SKM-1 treated with dmso at 0.1 percent for 144 hours (cell line): ENCODE data around the gene GLB1L.
"Not testable (repeated sequence)": the region's sequence is repeated elsewhere in the genome, so short reads cannot be mapped to it uniquely, and the experiment has no call there.

ENCODE experiments used
- DNase-seq: peaks from one replicate; lab custom pipeline; 2025; ENCODE audit not compliant: unreplicated experiment; lab: John Stamatoyannopoulos, UW

GLB1L gene

DNA sequence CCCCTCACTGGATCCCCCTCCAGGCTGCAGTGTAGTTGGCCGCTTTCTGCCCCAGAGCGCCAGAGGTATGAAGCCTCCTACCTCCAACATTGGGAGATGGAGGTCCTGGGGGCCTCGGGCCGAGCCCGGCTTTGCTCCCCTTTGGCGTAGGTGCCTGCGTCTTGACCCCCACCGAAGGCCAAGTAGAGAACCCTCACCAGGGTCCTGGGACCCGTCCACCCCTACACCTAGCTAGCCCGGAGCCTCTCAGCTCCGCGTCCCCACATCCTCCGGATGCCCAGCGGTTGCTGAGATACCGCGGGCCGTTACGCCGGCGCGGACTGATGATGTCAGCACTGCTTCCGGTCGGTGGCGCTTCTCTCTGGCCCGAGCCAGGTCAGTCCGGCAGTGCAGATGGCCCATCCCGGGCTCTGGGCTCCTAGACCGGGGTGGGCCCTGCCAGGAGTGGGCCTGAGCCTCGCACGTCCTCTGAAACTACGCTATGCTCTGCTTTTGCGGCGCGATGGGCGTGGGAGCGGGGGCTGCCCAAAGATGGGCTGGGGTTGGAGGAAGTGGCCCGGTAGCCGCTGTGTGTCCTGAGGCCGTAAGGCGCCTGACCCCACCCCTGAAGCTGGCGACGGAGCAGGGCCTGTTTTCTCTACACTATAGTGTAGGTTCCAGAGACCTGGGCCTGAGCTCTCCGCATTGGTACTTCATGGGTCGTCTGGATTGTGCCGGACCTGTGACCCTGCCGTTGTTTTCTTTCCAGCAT, at the start of gene GLB1L, which contains the start of gene STK16:
TSS of gene GLB1L (minus strand) at position 297 of the 751 bp plus-strand sequence. CDS start 1,871 bp downstream, outside the sequence.
TSS of gene STK16 (plus strand) at position 332 of the 751 bp plus-strand sequence. CDS start 521 bp downstream, outside the sequence.
- peak; percentile 77 for DNase-seq

DNA sequence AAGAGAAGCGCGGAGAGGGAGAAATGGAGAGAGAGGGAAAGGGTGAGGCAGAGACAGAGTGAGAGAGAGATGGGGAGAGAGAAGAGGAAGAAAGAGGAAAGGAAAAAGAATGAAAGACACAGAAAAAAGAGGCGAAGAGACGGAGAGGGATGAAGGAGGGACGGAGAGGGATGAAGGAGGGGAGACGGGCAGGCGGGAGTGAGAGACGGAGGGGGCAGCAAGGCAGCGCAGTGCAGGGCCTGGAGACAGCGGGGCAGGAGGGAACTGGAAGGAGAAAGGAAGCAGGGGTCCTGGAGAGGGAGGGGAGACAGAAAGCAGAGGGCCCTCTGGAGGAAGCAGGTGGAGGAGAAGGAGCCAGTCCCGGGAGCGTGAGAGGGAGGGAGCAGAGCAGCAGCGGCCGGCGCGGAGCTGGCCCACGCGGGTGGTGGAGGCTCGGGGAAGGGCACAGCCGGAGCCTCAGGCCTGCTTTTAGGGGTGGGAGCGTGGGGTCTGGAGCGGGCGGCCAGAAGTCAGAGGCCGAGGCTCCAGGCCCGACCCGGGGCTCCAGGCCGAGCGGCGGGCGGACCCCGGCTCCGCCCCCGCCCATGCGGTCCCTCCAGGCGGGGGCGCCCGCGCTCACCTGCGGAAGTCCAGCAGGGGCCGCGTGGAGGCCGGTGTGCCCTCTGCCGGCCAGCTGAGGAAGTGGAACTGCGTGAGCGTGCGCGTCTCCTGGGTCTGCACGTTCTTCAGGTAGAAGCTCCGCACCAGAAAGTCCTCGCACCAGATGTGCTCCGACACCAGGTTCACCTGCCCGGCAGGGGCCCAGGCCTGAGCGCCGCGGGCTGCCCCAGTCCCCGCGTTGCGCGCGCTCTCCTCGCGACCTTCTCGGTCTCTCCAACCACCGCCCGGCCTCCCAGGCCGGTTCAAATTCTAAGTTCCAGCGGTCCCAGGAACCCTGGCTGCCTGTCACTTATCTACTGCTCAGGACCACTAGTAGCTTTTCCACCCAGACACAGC, 49.4 kb upstream of the GLB1L start:
- DNase-seq: peak; percentile 69

DNA sequence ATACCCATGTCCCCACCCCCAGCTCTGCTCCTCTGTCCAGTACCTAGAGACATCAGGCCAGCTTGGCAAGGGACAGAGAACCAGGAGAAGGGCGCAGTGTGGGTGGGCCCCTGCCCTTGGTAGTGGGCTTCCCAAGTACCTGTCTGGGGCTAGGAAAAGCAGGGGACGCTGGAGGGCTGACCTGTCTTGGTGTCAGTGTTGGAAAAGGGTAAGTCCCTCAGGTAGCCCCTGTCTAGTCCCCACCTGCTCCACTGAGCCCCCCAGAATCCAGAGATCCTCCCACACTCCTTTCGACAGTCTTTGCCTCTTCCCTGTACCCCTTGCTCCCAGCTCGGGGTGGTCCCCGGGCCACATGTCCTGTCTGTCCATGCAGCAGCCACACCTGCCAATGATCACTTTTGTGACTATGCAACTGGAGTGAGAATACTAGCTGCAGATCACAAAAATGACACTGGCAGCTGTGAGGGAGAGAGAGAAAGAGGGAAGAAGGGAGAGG, 48.5 kb upstream of the GLB1L start:
- DNase-seq: no peak

DNA sequence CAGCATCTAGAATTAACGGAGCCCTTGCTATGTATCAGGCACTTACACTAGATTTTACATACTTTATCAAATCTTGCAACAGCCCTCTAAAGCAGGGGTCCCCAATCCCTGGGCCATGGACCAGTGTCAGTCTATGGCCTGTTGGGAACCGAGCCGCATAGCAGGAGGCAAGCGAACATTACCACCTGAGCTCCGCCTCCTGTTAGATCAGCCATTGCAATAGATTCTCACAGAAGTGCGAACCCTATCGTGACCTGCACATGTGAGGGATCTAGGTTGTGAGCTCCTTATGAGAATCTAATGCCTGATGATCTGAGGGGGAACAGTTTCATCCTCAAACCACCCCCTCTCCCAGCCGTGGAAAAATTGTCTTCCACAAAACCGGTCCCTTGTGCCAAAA, 47.4 kb upstream of the GLB1L start:
- no peak for DNase-seq

DNA sequence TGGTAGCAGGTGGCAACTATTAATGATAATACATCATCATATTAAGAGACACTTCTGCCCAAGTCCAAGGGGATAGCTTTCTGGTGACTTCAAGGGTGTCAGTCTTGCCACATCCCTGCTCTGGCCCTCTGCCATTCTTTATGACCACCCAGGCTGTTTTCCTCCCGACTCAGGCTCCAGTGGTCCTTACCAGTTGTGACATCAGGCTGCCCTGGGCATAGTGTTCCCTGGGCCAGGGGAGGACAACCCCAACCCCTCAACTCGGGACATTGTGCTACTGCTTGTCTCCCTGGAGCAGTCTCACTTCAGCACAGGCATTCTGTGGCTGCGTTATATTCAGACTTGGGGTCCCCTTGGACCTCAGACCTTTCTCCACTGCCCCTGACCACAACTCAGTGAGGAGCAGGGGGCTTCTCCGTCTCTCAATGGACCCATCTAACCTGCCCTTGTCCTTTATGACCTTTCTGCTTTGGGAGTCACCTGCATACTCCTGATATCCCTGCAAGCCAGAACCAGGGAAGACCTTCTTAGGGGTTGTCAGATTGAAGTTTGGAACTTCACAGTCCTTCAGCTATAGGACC, 46.8 kb upstream of the GLB1L start:
- no peak for DNase-seq

DNA sequence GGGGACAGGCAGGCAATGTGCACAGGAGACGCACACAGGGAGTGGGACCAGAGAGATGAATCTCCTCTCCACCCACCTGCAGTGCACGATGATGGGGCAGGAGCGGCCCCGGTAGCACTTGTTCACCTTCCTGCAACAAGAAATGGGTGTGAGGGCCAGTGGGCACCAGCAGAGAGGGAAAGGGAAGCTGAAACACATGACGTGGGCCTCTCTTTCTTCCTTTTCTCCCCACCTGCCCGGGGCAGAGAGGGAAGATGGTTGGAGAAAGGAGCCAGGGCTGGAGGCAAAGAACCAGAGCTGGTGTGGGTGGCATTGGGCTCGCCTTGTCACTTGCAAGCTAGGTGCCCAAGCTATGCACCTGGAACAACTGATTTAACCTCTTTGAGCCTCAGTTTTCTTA, 46.1 kb upstream of the GLB1L start:
- no peak for DNase-seq

DNA sequence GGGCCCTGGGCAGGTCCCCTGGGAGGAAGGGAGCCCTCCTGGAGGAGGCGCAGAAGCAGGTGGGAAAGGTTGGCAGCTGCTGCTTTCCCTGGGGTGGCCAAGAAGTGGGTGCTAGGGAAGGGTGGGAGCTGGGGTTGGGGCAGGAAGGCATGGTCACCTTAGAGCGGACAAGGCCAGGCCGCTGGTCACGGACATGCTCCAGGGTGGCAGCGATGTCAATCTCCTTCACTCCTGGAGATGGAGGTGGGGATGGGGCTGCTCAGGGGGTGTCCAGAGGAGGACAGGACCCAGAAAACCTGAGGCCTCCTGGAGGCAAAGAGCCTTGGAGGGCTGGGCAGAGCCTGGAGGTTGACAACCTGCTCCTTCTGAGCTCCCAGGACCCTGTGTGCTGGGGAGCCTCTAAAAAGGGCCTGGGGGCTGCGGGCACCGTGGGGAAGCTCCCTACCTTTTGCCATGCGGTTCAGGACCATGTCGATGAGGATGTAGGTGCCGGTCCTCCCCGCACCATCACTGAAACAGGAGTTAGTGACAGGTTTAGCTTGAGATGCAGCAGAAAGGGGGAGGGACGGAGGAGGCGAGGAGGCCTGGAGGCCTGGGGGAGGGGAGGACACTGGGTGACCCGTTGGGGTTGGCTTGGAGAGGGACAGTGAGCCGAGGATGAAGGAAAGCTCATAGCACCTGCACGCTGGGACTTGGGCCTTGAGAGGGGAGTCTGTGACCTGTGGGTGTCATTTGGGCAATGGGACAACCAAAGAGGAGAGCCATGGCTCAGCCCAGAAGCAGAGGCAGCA, 45.3 kb upstream of the GLB1L start:
- no peak for DNase-seq

DNA sequence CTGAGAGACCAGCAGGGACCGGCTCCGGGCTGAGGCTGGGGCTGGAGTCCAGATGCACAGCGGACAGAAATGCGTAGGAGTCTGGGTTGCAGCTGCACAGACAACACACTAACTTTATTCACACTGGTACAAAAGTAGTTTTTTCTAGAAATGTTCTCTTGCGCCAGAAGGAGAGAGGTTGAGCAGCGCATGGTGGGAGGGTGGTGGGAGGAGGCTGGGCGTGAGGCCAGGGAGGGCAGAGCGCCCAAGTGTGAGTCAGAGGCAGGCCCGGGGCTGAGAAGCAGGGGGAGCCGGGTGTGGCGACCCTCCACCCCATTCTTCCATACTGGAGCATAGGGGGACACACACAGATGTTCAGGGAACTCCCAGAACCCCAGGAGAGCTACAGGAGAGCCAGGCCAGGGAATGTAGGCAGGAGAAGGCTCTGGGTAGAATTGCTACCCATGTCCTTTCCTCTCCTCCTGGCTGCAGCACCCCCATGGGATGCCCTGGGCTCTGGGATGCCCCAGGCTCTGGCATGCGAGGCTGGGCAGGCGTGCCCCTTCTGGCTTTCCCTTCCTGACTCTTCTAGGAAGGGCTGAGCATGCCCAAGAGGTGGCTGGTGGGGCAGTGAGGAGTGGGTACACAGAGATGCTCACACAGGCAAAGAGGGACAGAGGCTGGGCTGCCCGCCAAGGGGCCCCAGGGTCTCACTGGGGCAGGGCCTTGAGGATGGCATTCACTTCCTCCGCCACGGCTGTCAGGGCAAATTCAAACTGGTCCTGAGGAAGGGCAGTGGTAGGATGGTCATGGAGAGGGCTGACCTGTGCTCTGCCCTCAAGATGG, 44.5 kb upstream of the GLB1L start:
- DNase-seq: no peak

DNA sequence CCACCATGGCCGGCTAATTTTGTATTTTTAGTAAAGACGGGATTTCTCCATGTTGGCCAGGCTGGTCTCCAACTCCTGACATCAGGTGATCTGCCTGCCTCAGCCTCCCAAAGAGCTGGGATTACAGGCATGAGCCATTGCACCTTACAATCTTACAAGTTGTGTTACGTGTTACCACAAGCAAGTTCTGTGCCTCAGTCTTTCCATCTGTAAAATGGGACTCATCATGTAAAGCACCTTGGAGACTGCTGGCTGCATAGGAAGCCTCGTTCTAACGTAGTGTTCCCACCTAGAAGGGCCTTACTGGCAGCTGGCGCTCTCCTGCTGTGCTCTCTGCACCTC, 43.9 kb upstream of the GLB1L start:
- no peak for DNase-seq

DNA sequence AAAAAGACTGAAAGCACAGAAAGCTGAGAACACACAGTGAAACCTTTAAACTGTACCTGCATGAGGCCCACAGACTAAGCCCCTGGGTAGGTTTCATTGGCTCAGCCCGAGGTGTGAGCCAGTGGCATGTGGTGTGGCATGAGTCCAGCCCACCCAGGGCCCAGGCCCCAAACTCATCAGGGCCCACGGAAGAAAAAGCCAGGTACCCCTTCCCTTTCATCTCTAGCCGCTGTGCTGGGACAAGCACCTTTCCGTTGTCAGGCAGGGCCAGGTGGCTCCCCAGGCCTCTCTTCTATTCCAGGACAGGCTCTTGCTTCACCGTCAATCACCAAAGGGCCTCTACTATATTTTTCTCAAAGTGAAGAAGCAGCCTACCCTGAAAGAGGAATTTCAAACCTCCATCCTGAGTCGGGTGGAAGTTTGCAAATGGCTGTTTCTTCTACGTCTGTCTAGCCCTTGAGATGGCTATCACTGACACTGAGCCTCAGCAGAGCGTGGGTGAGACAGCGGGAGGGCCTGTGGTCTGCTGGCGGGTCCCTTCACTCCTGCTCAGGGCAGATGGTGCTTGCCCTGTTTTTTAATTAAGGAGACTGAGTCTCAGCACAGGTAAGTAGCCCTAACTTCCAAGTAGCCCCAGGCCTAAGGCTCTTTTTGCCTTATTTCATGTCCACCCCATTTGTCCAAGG, 42.5 kb upstream of the GLB1L start:
- DNase-seq: no peak

DNA sequence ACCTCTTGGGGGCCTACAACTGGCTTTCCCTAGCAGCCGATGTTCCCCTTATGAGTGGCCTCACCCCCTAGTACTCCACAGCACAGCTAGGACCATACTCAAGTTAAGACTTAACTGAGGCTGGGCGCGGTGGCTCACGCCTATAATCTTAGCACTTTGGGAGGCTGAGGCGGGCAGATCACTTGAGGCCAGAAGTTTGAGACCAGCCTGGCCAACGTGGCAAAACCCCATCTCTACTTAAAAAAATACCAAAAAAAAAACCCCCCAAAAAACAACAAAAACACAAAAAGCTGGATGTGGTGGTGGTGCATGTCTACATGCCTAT, 41.8 kb upstream of the GLB1L start:
- DNase-seq: not testable (repeated sequence)

DNA sequence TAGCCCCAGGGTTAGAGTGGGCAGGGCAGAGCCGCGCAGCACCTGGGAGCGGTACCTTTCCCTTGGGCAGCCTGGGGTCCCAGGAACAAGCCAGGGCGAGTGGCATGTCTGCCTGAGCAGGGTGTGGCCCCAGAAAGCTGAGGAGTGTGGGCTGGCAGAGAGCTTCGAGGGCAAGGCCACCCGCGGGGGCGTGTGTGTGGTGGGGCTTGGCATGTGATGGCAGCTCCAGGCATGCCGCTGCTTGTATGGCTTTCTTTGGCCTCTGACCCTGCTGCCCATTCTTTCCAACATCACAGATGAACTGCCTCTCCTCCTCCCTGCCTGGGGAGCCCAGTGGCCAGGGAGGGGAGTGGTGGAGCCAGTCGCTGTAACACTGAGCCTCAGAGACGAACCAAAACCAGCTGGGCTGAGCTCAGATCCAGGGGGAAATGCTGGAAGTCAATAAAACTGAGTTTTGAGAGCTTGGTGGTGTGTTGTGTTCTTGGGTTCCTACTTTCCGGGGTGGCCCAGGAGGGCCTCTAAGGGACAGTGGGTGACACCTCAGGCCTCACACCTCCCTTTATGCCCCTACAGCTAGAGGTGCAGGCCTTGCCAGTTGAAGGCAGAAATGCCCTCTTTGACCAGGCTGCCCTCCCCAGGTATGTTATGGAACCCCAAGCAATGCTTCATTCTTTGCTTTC, 41.3 kb upstream of the GLB1L start:
- no peak for DNase-seq

DNA sequence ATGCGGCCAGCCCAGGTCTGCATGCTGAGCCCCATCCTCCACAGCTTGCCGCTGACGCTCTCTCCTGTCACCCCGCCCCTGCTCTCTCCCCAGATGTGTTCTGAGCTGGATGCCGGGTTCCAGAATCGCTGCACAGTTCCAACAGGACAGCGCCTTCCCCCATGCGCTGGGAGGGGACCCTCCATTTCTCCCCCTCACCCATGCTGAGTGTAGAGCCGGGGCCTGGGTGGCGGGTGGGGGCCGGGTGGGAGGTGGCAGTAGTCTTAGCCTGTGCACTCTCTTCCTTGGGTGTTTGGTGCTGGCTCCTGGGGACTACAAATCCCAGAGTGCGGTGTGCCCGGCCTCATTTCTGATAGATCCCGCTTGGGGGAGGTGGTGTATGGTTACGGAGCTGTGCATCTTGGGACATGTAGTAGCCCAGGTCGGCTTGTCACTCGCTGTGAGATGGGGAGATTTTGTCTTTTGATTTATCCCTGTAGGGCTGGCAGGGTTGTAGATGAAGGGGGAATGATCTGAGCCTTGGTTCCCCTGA, 40.7 kb upstream of the GLB1L start:
- DNase-seq: no peak

DNA sequence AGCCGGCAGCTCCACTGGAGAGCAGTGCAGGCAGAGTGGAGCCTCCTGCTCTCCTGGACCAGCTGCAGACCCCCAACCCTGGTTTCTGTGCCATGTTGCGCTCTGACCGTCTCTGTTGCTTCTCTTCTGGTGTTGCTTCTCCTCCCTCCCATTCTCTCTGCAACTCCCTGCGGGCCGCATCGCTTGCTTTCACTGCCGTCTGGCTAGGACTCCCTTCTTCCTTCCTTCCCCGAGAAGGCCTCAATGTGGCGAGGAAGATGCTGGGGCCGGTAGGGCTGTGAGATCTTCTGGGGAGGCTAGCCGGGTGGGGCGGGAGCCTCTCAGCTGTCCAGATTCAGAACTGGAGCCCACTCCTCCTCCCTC, 40.1 kb upstream of the GLB1L start:
- no peak for DNase-seq

DNA sequence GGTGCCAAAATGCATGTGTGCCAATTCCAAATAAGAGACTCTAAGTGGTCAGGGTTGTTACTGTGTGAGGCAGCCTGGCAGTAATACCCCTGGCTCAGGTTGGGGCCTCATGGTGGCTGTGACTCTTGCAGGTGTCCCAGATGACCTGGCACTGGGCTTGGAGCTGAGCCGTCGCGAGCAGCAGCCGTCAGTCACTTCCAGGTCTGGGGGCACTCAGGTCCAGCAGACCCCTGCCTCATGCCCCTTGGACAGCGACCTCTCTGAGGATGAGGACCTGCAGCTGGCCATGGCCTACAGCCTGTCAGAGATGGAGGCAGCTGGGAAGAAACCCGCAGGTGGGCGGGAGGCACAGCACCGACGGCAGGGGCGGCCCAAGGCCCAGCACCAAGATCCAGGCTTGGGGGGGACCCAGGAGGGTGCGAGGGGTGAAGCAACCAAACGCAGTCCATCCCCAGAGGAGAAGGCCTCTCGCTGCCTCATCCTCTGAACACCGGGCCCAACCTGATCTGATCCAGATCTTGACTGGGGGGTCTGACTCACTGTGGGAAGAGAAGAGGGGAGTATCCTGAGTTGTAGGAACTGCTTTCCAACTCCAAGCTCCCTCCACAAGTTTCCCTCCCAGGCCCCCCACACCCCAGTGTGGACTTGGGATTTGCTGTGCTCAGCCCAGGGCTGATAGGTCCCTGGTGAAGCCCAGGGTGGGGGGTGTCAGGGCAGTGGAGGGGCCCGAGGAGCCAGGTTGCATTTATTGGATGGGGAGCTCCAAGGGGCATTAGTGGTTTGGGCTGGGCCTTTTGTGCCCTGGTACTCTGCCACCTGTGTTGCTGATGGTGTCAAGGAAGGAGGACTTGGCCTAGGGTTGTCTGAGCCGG, 39.5 kb upstream of the GLB1L start:
- DNase-seq: no peak

DNA sequence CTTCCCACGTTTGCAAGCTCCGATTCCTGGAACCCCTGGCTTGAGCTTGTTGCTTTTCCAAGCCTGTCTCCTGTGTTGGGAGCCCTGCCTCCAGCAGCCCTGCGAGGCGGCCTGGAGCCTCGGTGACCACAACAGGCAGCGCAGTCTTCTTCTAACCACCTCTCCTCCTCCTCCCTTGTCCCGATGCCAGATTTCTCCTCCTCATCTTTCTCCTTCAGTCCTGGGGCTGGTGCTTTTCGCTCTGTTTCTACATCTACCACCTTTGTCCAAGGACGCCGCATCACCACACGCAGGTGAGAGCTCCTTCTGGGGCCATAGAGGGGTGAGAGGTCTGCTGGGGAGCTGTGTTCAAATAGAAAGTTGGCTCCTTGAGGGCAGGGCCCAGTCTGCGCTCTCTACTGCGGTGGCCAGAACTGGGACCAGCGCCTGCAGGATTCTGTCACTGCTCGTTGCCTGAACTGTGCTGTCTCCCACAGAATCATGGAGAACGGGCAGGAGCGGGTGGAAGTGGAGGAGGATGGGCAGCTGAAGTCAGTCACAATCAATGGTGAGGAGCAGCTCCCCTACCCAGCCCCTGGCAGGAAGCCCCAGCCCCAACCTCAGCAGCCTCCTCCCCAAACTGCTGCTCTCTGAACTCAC, 37.8 kb upstream of the GLB1L start:
- no peak for DNase-seq

DNA sequence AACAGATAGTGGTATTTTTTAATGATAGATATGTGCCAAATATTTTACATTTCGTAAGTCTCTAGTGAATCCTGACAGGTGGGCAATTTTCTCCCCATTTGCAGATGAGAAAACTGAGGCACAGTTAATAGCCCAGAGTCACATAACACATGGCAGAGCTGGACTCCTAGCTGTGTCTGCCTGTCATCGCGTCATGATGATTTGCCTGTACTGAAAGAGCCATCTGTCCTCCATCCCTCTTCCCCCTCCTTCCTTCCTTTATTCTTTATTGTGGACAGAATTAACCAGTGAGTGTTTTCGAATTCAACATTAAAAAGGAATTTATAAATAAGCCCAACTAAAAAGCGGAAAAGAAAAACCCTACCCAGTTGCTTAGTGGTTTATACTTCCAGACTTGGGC, 37.1 kb upstream of the GLB1L start:
- no peak for DNase-seq
